ENCODE data around the gene ROBO1.

DNA sequence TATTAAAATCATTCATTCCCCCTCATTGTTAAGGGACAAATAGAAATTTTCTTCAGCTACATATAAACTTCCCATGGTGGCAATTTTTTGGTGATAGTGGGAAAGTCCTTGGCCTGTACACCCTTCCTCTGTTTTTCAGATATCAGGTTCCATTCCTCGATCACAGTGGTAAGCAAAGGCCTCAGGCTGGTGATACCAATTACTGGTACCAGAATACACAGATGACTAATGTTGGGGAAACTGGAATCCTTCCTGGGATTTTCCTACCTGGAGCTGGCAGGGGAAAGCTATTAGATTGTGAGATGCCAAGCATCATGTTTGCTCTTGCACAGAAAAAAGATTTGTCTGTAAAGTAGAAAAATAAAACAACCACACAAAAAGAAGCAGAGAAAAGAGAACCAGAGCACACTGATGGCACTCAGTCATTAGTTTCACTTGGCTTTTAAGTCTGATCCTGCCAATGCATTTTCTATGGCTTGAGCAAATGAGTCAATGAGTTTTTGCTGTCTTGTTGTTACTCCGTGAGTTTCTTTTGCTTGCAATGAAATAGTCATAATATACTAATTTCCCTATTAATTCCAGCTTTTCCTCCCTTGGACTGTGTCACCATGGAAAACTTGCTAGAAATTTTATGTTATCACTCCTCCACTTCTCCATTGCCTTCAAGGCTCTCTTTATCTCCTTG lies 795.0 kb downstream of the ROBO1 start:
- TF ChIP-seq, protein P1, sequence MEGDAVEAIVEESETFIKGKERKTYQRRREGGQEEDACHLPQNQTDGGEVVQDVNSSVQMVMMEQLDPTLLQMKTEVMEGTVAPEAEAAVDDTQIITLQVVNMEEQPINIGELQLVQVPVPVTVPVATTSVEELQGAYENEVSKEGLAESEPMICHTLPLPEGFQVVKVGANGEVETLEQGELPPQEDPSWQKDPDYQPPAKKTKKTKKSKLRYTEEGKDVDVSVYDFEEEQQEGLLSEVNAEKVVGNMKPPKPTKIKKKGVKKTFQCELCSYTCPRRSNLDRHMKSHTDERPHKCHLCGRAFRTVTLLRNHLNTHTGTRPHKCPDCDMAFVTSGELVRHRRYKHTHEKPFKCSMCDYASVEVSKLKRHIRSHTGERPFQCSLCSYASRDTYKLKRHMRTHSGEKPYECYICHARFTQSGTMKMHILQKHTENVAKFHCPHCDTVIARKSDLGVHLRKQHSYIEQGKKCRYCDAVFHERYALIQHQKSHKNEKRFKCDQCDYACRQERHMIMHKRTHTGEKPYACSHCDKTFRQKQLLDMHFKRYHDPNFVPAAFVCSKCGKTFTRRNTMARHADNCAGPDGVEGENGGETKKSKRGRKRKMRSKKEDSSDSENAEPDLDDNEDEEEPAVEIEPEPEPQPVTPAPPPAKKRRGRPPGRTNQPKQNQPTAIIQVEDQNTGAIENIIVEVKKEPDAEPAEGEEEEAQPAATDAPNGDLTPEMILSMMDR (IDR thresholded peaks at IDR 0.05): no peak
- no peak for TF ChIP-seq EZH2 (IDR thresholded peaks at IDR 0.05; ENCODE audit: borderline replicate concordance, insufficient read depth, low read depth, low read length, poor library complexity, severe bottlenecking)

Data from B cell (primary cell).